Stimulated activated CD8-positive, alpha-beta memory T cell treated with anti-CD3 and anti-CD28 coated beads, Interleukin-4, amount 100 ng/mL, for 1 hour (primary cell): Measurements from ENCODE around the gene CSGALNACT2.

Experiments
- DNase-seq, 2 donors: peaks; one replicate each; pipeline ENCODE4 v3.0.0-alpha.2; 2020; ENCODE audit warnings: low read depth in 2 of 2, low spot score in 1 of 2

Gene CSGALNACT2

DNA sequence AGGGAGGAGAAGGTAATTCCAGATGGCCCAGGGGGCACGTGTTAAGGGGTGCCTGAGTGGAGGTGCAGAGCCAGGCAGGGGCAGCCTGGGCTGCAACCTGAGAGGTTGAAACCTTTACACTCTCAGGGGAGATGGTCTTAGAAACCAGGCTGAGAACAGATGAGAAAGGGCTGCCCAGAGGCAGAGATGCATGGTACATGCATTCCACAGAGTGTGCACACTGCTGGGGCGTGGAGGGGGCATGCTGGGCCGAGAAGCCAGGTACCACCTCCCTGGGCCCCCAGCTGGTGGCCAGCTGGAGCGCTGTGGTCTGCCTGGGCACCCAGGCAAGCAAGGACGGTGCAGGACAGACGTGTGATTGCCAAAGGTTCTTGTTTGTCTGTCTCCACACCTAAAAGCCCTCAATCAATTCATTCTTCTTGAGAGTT lies 14.1 kb upstream of the CSGALNACT2 start:
- DNase-seq = no peak

DNA sequence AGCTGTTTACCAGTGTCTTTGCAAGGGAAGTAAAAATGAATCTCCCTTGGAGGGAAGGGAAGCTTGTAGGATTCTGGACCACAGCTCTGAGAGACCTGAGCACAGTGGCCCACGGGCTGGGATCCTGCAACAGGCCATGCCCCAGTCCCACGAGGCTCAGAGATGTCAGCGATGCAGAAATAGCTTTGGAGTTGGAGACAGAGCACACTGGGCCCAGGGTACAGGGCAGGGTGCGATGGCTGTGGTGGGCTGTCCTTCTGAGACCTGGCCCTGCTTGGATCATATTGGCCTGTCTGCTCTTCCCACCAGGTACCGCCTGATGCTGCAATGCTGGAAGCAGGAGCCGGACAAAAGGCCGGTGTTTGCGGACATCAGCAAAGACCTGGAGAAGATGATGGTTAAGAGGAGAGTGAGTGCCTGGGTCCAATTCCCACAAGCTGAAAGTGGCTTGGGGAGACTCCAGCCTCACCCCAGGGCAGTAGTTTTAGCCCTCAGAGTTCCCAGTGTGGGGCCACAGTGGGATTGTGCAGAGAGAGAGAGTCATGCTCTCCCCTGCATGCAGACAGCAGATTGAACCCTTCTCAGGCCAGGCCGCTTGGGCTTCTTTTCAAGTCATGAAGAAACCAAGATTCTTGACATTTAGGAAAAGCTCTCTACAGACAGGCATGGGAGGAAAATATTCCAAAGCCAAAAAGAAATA lies 13.5 kb upstream of the CSGALNACT2 start:
- no peak for DNase-seq

DNA sequence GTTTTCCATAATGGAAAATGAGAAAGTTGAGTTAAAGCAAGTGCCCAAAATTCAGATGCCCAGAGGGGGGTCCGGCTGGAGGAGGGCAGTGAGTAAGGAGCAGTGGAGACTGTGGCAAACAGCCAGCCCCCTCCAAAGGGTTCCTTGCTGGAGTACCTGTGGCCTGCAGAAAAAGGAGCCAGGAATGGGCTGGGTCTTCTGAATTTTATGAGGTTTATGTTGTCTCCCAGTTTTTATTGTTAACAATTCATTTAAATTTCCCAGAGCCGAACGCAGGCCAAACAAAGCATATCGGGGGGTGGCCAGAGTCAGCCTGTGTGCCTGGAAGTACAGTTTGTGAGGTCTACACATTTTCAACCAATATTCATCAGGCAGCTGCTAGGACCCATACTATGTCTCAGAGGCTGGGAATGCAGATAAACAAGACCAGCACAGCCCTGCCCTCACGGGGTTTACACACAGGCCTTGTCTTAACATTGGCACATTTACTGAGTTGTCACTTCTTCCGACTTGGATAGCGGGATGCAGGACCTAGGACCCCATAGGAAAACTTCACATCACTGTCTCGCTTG lies 12.9 kb upstream of the CSGALNACT2 start:
- no peak for DNase-seq

DNA sequence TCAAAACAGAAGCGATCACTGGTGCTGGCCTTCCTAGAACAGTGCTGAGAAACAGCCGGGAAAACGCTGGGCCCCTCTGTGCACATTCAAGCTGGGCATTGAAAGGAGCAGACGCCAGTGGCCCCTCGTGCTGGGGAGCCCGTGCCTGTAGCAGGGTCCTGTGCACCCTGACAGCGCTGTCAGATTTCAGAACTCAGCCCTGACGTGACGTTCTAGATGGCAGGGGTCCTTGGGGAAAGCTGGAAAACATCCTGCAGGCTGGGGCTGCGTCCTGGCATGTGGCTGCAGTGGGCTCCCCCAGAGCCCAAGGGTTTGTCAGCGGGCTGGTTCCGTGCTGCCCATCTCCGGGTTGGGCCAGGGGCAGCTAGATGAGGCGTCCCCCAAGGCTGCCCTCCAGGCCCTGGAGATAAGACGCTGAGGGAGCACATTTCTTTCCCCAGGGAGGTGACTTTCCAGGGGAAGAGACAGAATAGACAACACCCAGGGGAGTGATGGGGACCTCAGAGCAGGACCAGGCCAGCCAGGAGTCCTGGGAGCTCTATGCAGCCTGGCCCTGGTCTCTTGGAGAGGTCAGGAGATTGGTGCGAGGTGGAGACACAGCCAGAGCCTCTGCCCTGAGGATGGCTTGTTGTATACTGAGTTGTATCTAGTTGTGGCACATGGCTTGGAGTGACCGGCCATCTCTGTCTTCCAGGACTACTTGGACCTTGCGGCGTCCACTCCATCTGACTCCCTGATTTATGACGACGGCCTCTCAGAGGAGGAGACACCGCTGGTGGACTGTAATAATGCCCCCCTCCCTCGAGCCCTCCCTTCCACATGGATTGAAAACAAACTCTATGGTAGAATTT lies 12.1 kb upstream of the CSGALNACT2 start:
- no peak for DNase-seq

DNA sequence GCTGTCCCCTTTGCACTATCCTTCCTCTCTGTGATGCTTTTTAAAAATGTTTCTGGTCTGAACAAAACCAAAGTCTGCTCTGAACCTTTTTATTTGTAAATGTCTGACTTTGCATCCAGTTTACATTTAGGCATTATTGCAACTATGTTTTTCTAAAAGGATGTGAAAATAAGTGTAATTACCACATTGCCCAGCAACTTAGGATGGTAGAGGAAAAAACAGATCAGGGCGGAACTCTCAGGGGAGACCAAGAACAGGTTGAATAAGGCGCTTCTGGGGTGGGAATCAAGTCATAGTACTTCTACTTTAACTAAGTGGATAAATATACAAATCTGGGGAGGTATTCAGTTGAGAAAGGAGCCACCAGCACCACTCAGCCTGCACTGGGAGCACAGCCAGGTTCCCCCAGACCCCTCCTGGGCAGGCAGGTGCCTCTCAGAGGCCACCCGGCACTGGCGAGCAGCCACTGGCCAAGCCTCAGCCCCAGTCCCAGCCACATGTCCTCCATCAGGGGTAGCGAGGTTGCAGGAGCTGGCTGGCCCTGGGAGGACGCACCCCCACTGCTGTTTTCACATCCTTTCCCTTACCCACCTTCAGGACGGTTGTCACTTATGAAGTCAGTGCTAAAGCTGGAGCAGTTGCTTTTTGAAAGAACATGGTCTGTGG lies 11.4 kb upstream of the CSGALNACT2 start:
- DNase-seq = no peak

DNA sequence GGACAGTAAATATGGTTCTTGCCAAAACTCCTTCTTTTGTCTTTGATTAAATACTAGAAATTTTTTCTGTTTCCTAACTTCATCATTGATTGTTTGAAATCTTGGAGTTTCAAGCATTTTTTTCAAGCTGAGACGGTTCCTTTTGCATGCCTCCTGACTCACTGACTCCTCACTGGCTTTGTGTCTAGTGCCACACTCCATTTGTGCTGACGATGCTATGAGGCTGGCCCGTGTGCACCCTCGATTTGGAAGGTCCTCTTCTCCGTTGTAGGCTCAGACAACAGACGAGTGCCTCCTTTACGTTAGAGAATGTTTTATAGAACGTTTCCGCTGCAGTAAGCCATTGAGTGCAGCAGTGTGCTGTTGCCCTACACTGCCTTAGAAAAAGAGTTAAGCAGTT lies 10.8 kb upstream of the CSGALNACT2 start:
- no peak for DNase-seq

DNA sequence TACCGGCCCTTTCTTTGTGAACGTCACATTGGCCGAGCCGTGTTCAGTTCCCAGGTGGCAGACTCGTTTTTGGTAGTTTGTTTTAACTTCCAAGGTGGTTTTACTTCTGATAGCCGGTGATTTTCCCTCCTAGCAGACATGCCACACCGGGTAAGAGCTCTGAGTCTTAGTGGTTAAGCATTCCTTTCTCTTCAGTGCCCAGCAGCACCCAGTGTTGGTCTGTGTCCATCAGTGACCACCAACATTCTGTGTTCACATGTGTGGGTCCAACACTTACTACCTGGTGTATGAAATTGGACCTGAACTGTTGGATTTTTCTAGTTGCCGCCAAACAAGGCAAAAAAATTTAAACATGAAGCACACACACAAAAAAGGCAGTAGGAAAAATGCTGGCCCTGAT lies 9.9 kb upstream of the CSGALNACT2 start:
- no peak for DNase-seq

DNA sequence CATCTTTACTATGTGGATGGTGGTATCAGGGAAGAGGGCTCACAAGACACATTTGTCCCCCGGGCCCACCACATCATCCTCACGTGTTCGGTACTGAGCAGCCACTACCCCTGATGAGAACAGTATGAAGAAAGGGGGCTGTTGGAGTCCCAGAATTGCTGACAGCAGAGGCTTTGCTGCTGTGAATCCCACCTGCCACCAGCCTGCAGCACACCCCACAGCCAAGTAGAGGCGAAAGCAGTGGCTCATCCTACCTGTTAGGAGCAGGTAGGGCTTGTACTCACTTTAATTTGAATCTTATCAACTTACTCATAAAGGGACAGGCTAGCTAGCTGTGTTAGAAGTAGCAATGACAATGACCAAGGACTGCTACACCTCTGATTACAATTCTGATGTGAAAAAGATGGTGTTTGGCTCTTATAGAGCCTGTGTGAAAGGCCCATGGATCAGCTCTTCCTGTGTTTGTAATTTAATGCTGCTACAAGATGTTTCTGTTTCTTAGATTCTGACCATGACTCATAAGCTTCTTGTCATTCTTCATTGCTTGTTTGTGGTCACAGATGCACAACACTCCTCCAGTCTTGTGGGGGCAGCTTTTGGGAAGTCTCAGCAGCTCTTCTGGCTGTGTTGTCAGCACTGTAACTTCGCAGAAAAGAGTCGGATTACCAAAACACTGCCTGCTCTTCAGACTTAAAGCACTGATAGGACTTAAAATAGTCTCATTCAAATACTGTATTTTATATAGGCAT lies 9.1 kb upstream of the CSGALNACT2 start:
- no peak for DNase-seq

DNA sequence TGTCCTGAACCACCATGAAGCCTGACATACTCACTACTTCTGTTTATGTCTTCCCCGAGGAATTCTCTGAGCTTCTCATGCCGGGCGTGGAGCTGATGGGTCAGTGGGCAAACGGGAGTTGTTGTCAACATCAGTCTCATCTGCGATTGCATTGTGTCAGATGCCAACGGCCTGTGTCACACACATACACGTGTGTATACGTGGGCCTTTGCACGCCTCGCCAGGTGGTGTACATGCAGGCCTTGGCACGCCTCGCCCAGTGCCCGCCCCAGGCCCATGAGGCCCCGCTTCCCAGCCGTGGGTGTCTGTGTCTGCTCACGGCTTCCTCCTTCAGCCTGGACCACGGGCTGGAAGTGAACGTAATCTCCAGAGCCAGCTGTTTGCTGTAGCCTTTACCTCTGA lies 7.5 kb upstream of the CSGALNACT2 start:
- DNase-seq = no peak

DNA sequence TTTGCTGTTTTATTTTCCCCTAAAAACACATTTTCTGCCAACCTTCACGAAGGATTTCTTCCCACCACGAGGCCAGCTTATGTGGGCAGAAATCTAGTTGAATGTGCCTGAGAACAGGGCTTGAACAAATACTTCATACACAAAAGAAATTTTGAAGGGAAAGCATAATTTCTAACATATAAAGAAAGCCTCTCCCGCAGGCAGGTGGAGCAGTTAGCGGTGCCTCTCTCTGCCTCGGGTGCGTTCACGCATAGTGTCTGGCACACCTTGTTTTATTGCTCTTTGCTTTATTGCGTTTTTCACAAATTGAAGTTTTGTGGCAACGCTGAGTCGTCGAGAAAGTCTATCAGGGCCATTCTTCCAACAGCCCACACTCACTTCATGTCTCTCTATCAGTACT lies 7.0 kb upstream of the CSGALNACT2 start:
- no peak for DNase-seq

DNA sequence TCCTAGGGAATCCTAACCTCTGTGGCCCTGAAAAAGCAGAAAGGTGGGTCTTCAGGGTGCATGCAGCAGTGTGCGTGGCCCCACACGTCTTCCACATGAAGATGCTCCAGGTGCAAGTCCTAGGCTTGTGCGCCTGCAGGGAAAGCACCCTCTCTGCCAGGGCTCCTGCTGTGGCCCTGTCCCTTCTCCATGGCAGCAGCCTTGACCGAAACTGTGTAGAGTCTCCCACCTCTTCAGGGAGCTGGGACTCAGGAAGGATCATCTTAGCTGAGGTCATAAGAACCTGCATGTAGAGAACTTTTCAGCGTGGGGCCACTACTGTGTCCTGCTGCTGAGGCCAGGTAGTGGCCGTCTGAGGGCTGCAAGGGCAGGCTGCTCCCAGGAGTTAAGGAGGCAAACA lies 6.3 kb upstream of the CSGALNACT2 start:
- DNase-seq = no peak

DNA sequence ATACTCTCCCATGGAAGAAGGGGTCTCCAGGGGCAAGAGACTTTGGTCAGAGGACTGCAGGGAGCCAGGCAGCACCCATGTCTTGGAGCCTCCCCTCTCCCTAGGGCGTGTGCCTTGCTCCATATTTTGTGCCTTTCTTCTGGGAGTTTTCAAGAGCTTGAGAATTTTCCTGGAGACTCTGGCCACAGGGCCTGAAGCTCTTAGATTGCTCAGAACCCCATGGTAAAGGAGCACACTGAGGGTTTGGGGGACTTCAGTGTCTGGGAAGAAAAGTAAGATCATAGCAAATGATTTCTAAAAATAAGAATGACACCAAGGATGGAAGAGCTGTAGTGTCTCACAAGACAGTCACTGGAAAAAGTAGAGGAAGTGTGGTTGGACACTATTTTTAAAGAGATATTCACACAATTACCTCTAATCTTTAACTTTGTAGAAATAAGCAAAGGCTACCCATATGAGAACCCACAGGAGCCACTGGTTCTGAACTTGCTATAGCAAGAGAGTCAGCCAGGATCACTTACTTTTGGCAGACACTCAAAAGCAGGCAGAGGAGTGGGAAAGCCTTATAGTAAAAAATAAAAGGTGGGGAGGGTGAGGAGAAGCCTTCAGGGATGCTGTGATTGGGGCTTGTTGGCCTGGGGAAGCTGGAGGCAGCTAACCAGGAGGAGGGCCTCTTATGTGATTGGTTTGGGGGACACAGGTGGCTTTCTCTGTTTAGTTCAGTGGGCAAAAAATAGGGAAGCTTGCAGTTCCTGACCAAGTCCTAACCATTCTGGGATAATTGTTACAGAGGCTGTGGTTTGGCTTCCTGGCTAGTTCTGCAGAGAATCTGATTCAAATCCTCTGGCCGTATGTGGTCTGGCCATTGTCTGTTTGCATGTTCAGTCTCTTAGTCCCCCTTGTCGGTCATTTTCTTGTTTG lies 5.1 kb upstream of the CSGALNACT2 start:
- DNase-seq = no peak

DNA sequence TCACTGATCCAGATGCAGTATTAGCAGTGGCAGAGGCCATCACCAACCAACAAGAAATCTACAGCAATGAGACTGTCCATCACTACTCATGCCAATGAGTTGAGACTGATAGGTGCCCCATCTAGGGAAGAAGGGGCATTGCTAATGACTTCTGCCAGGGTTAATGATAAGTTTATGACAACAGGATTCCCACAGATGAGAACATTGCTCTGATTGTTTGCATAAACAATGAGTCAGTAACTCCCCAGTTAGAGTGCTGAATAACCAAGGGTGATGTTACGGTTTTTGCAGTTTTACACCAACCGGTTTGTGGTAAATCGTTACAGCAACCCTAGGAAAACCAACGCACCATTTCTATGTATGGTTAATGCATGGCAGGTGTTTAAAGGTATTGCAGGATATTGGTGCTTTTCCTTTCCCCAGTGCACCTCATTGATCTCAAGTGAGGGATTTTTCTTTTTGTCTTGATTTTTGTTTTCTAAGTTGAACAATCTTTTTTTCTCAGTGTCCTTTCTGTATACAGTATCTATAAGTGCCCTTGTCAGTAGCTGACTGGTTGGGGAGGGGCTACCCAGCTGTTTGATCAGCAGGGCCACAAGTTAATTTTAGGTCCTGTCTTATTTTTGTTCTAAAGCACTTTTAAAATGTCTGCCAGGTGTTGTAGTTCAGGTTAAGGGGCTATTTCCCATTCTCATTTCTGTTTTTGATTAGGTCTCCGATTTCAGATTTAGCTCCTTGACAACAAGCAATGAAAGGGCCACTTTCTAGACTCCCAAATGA lies 3.9 kb upstream of the CSGALNACT2 start:
- no peak for DNase-seq

DNA sequence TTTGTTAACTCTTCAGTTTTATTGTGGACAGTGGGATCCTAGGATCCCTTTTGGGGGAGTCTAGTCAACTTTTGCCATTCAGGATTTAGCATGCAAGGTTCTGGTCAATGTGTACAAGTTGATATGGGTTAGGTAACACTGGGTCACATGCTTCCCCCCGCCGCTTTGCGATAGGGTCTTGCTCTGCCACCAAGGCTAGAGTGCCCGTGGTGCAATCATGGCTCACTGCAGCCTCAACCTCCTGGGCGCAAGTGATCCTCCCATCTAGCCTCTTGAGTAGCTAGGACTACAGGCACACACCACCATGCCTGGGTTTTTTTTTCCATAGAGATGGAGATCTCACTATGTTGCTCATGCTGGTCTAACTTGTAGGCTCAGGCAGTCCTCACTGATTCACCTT lies 3.2 kb upstream of the CSGALNACT2 start:
- no peak for DNase-seq

DNA sequence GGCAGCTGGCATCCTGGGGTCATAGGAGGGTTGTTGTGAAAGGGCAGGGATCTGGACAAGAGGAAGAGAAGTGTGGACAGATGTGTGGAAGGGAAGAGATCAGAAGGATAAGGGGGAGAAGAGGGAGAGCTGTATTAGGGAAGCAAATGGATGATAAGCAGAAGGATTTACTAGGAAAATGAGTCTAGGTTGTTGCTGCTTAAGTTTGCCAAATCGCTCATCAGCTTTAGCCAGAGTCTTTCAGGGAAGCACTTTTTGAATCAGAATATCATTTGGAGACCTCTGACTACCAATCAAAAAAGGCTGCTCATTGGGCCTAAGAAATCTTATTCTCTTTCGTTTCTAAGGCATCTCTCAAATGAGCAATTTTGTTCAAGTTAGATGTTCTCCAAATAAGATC lies 2.6 kb upstream of the CSGALNACT2 start:
- DNase-seq = no peak

DNA sequence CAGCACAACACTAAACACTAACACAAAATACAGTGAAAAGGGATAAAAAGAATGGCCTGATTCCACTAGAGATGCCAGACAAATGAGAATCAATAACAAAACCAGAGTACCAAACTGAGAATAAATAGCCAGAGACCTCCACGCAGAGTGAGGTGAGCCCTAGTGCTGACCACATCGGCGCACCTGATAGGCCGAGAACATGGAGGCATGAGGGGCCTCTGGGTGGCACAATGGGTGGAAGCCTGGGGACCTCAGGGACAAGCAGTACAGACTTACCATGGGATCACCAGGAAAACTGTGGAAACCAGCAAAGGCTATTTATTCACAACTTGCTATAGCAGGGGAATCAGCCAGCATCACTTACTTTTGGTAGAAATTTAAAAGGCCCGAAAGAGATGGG lies 1.8 kb upstream of the CSGALNACT2 start:
- no peak for DNase-seq

DNA sequence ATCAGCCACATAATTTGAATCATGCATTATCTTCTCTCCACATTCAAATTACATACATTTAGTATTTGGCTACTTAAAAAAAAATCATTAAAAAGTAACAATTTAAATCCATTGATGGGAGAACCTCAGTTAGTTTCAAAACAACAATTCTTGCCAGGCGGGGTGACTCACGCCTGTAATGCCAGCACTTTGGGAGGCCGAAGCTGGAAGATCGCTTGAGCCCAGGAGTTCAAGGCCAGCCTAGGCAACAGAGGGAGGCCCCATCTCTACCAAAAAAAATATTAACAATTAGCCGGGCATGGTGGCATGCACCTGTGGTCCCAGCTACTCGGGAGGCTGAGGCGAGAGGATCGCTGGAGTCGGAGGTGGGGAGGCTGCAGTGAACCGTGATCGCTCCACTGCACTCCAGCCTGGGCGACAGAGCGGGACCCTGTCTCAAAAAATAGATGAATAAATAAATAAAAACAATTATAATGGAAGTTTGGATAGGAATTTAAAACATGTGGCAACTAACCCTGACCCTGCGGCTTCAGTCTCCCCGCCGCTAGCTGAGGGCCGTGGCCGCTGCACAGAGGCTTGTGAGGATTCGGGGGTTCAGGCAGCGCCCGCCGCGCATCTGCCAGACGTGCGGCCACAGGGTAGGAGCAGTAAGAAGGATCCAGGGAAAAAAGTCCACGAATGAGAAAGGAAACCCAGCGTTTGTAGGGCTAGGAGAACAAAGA lies 1.1 kb upstream of the CSGALNACT2 start:
- no peak for DNase-seq

DNA sequence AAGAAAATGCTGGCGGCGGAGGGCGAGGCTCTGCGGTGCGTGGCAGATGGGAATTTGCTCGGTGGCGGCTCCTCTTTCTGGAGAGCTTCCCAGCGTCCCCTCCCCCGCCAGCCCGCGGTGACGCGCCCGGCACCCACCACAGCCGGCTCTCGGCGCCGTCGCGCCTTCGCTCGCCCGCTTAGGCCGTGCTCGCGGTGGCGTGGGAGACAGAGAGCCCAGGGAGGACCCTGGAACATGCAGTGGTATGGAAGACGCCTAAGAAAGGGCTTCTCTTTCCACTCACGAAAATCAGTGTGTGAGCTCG lies 576 bp upstream of the CSGALNACT2 start:
- DNase-seq = no peak

DNA sequence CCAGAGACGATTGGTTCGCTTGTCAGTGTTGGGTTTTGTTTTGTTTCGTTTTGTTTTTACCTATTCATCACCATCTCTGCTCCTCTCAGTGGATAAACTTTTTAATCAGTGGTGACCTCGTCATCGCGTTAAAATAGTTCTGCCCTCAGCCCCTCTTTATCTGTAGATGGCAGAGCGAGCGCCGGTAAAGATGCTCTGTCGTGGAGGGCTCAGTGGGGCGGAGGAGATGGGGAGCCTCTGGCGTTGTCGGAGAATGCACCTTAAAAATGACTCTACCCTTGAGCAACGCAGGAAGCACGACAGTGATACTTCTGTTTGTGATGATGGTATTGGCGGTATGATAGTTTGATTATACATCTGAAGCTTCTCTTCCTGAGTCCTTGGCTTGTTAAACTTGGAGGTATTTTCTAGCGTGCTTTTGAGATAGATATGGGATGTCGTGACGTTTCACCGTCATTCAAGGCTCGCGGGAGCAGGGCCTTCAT lies 554 bp downstream of the CSGALNACT2 start:
- peak; percentile 5 to 21 for DNase-seq
